ENCODE results near the gene ZBTB22.
"Not testable (repeated sequence)": the region's sequence is repeated elsewhere in the genome, so short reads cannot be mapped to it uniquely, and the experiment has no call there.

Gene ZBTB22

DNA sequence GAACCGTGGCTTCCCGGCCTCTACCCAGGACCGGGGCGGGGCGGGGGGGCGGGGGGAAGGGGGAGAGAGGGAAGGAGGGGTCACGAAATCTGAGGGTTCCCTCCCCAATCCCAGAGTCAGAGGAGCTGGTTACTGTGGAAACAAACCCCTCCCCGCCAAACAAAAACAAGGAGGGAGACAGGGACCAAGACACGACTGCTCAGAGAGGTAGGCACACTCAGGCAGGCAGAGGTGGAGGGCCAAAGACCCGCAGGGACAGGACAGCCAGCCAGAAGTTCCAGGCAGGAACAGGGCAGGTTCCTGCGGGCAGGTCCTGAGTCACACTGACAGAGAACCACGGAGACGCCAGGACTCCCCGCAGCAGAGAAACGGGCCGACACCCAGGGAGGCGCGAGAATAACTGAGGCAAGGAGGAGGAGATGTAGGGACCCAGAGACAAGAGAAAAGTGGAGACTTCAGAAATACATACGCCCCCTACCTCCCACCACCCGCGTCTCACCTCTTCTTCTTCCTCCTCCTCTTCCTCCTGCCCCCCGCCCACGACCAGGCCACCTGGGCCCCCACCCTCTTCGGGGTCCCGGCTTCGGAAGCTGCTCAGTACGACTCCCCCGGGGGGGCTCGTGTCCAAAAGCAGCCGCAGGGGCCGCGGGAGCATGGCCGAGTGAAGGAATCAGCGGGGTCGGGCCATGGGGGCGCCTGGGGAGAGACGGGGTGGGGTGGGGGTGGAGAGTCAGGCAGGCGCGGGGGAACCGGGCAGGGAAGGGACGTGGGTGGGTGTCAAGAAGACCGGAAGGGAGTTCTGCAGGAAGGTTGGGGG is 19.4 kb downstream of the ZBTB22 start:
- DNase-seq = peak; percentile 69

DNA sequence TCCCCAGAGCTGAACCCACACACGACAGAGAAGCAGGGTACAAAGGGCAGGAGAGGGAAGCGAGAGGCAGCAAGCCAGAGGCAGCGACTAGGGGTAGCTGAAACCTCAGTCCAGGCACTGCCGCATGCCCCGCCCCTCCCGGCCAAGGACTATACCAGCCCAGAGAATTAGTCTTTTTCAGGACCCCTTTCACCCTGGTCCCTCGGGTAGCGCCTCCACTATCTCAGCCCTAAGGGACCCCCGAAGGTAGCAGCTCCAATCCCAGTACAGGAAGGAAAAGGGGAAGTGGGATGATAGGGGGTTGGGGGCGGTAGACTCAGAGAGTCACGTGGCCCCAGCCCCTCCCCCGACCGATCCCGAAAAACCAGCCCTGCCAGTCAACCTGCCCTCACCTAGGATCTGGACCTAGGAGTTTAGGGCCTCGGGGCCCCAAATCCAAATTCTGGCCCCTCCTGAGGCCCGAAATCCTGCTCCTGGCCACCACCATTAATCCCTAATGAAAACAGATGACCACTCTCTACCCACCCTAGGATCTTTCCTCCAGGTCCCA is 20.1 kb downstream of the ZBTB22 start:
- no peak for DNase-seq

DNA sequence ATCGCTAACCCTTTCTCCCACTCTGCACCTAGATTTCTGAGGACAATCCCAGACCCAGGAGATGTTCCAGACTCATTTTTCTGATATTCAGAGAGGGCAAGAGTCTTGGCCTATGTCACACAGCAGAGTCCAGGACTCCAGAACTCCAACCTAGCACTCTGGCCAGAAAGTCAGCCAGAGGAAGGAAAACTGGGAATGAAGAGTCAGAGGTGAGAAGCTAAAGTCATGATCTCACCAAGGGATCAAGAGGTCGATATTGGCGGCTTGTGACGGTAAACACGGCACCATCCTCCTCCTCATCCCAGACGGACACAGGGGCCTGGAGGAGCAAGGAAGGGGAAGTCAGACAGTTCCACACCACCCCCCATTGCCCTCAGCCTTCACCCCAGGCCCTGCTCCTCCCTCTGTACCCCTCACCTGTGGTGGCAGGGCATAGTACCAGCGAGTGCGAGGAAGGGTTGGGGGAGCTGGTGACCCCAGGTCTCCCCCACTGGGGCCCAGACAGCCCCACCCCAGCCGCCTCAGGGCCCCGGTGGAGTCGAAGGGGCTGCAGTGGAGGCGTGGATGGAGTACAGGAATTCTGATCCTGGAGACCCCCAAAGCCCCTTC is 20.6 kb downstream of the ZBTB22 start:
- no peak for DNase-seq

DNA sequence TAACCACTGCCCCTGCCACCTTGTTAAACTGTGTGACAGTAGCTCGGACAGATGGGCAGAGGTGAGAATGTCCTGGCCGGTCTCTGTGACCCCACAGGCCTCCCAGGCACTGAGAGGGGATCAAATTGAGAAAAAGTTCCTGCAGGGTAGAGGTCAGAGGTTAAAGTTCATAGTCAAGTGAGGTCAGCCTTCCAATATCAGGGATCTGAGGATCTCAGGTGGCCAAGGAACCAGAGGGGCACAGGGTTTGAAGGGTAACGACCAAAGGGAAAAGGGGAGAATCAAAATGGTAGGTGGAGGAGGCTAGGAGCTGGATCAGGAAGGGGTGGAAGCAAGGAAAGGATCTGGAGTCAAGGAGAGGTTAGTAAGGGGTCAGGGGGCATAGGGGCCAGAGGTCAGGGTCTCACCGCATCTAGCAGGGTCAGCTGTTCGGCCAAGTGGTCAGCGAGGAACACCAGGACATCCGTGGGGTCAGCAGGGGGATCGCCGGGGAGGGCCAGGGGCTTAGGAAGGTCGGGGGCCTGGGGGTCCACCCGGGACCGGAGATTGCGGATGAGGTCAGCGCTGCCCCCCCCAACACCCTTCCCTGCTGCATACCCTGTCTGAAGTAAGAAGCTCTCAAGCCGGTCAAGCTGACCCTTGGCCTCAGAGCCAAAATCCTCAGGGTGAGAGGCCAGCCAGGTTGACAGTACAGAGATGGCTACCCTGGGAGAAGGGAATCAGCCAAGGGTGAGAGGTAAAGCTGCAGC is 21.7 kb downstream of the ZBTB22 start:
- DNase-seq = no peak

DNA sequence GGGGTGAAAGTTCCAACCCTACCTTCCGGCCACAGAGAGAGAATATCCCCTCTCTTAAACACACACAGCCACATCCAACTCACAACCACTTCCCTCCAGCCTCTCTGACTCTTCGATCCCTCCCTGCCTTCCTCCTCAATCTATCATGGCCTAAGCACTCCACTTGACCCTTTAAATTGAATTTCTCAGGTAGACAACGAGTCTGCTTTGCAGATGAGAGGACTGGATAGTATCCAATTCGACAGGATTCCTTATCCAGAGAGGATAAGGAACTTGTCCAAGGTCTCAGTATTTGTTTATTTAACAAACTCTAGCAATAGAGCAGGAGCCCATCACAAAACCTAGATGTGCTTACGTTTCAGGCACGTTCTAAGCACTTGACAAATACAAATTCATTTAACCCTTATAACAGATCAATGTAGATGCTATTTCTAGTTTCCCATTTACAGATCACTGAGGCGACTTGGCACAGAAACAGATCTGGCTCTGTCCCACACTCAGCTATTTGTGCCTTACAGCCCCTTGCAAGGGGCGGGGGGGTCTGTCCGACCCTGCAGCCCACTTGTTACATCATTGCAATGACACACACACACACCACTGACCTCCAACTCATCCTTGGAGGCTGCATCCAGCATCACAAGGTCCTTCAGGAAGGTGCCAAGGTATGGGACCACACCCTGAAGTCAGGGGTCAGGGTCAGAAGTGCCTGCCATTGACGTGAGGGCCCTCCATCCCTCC is 23.3 kb downstream of the ZBTB22 start:
- DNase-seq = no peak

DNA sequence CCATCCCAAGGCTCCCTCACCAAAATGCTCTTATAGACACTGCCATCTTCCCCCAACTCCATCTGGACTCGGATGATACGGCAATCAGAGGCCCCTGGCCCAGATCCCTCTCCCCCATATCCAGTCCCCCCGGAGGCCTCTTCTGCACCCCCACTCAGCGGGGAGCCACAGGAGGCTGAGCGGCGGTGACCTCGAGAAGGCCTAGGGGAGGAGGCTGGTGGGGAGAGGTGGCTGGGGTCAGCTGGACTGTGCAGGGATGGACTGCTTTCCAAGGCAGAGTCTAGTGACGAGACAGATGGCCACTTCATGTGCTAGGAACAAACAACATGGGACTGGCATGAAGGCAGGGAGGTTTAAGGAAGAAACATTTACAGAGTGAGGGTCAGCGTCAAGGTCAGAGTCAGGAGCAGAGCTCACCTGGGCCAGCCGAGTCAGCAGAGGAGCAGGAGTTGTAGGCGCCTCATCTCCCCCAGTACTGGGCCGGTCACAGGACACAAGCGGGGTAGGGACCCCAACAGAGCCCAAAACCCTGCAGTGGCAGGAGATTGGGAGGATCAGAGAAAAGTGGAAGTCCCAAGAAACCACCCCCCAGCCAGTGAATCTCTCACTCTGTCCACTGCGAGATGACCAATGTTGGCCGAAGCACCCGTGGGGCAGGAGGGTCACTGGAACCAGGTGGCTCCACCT is 24.4 kb downstream of the ZBTB22 start:
- no peak for DNase-seq

DNA sequence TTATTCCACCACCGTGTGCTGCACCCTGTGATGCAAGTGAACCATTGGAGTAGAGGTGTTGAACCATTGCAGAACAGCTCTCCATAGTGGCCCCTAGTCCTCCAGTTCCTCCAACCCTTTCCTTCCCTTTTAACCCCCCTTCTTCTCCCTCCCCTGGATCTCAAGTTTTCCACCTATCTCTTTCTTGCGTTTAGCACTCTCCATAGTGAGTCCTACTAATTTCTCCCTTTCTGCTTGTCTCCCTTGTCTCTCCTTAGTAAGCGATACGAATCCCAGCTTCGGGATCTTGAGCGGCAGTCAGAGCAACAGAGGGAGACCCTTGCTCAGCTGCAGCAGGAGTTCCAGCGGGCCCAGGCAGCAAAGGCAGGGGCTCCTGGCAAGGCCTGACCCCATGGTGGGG is 27.1 kb downstream of the ZBTB22 start:
- DNase-seq = no peak

DNA sequence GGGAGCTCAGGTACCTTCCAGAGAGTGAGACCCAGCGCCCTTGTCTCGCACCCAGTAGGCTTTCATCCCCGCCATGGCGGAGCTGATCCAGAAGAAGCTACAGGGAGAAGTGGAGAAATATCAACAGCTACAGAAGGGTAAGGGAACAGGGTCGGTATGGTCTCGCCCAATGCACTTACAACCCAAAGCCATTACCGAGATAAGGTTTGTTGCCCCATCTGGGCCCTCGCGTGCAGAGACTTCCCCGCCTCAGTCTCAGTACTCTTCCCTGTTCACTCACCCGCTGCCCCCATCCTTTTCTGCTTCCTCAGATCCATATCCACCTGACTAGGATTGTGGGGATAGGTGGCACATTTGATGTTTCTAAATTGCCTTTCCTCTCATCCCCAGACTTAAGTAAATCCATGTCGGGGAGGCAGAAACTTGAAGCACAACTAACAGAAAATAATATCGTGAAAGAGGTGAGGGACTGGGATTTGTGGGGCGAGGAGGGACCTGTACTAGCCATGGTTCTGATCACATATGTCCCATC is 27.7 kb downstream of the ZBTB22 start:
- DNase-seq = no peak

DNA sequence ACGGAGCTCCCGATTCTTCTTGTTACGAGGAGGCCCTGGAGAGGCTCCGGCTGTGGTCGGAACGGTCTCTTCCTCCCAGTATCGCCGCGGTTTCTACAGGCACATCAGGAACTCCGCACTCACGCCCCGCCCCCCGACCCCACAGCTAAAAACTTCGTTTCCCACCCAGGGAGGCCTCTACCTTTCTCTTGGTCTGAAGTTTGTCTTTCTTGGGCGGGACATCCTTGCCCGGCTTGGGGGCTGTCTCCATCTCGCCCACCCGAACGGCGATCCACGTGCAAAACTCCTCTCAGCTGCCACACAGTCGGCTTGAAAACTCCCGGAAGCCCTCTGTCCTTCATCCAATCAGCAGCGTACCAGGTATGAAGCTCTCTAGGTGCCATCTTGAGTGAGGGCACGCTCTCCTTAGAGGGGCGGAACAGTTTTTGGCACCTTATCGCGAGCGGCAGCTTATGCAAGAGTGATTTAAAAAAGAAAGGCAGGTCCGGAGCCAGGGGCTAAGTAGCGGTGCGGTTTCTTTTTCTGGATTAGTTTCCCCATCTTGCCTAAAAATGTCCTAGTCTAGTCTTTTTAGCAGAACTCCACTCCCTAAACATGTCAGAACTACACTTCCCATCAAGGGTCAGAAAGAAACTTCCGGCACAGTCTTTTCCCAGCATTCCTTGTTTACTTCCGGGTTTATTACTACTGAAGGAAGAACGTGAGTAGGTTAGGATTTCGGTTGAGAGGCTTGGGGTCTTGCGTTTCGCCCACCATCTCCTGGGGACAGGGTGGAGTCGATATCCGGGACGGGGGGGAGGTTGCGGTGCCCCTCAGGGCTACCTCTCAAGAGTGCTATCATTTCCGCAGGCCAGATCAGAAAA is 28.4 kb downstream of the ZBTB22 start, which contains the start of the genes PFDN6 and WDR46:
PFDN6 (plus strand) TSS at position 681 of the 863 bp plus-strand sequence. CDS start 256 bp downstream, outside the sequence.
WDR46 (minus strand) TSS at position 319 of the 863 bp plus-strand sequence; CDS start at position 250, 69 bp downstream.
- DNase-seq = peak; percentile 80

DNA sequence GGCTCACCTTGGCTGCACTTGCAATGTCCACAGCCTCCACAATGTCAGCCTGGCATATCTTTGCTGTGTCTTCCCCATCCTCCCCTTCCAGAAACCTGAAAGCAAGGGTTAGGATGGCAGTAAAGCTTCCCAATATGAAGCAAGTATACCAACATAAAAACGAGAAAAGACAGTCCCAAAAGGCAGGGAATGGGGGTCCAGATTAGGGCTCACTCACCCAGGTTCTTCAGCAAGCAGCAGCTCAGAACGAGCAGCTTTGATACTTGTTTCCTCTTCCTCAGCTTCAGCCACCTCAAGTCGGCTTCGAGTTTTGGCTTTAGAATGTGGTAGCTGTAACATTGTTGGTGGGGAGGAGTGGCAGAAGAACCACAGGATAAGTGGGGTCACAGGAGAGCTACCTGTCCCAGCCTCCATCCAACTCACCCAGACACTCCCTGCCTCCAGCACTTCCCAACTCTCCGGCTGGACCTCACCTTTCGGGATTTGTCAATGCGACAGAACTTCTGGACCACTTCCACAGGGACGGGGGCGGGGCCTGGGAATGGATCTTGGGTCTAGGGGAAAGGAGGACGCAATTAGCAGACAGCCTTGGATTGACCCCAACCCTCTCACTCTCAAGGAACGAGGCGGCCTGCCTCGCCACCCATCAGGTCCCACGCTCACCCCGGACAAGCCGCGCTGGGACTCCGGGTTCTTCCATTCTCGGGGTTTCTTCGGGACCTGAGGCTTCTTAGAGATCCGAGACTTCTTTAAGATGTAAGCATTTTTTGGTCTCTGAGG is 29.2 kb downstream of the ZBTB22 start:
- DNase-seq = no peak

DNA sequence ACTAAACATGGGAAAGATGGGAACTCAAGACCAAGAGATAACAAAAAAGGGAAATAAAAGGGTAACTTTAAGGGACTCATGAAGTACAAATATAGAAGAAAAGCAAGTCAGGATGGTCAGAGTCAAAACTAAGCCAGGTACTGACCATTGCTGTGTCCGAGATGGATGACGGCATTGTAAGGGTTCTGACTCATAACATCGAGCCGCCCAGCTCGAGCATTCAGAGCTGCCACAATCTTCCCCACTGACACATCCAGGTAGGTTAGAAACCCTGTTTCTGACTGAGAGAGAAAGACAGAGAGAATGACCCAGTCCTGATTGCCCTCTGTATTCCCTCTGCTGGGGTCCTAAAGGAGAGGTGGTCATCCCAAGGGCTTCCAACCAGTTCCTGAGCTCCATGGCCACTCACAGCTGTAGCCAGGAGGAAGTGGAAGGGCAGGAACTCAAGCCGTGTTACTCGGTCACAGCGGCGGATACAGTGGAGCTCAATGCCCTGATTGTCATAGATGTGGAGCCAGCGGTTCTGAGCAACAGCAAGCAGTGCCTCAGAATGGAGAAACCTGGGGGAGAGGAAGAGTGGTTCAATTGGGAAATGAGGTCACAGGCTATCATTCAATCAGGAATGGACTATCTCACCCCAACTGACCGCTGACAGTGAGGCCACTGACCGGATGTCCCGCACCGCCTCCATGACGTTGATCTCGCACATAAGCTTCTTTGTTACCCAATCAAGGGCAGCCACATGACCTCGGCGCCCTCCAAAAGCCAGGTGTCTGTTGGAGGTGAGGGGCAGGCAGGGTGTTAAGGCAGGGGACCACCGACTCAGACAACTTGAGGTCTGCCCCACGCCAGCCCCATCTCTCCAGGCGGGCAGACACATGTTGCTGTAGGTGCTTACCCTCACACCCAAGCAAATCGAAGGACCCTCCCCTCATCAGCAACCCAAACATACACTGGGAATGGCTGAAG is 30.3 kb downstream of the ZBTB22 start:
- no peak for DNase-seq

DNA sequence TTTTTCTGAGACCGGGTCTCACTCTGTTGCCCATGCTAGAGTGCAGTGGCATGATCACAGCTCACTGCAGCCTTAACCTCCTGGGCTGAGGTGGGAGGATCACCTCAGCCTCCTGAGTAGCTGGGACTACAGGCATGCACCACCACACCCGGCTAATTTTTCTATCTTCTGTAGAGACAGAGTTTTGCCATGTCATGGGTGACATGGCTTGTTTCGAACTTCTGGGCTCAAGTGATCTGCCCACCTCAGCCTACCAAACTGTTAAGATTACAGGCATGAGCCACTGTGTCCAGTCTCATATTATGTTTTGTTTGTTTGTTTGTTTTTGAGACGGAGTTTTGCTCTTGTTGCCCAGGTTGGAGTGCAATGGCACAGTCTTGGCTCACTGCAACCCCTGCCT is 32.3 kb downstream of the ZBTB22 start:
- not testable (repeated sequence) for DNase-seq

DNA sequence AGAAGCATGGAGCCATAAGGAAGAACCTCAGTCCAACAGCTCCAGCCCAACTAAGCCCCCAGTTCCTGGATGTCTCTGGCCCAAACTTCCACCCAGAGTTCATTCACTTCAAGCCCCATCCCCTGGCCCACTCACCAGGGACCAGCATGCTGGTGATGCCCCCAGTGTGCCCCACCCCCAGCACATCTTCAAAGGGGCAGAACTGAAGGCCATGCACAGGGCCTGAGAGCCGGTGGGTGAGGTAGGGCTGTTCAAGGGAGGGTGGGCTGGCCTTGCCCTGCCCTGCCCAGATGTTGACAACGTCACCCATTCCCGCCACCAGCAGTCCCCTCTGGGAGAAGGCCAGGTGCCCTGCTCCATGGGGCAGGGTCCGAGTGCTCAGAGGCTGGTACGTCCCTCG is 37.0 kb downstream of the ZBTB22 start:
- DNase-seq = no peak

DNA sequence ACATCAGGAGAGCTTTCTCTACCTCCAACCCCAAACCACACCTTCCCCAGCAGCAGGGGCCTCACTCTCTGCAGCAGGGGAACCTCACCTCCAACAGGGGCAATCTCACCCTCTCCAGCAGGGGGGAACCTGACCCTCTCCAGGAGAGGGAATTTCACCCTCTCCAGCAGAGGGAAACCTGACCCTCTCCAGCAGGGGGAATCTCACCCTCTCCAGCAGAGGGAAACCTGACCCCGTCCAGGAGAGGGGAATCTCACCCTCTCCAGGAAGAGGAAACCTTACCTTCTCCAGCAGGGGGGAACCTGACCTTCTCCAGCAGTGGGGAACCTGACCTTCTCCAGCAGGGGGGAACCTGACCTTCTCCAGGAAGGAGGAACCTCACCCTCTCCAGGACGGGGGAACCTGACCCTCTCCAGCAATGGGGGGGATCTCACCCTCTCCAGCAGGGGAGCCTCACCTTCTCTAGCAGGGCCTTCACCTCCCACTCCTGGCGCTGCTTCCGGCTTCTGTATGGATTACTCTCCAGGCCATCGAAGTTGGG is 37.5 kb downstream of the ZBTB22 start:
- DNase-seq = peak; percentile 36

DNA sequence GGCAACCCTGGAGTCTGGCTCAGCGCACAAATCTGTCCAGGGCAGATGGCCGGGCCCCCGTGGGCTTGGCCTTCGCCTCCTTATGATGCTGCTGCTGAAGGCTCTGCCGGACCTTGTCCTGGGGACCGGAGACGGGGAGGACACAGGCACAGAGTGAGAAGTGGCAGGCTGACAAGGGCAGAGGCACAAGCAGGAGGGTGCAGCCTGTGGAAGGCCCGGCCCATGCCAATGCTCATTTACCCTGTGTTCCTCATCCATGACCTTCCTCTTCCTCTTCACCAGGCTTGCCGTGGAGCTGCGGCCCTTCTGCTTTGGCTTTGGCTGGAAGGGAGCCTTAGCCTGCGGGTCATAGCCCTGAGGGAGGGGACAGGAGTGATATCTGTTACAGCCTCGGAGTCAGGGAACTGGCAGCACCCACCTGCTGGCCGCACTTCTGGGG is 38.3 kb downstream of the ZBTB22 start:
- no peak for DNase-seq

DNA sequence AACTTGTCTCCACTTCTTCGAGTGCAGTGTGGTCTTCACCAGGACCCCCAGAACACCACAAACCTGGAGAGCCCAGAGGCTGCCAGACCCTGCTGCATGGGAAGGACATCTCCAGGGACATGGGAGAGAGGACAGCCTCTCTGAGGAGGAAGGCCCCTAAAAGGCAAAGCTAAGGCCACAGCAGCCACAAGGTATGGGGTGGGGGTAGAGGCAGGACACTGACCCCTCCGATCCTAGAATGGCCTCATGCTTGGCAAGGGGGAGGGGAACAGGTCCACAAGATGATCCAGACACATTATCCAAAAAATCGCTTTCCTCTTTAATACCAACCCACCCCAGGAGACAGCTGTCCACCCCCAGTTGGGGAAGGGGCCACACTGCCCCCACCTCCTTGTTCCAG is 38.7 kb downstream of the ZBTB22 start:
- no peak for DNase-seq

DNA sequence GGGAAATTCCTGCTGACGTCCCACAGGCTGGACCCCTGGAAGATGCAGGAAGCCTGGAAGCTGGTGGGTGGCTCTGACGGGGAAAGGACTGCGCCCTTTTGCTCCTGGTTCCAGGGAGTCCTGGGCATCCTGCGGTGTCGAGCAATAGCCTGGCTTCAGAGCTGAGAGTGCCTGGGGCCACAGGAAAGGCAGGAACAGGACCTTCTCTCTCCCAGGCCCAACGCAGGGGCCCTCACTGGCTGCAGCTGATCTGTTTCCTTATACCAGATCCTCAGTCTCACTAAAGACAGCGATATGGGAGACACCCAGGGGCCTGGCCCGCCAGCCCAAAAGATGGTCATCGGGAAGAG is 39.2 kb downstream of the ZBTB22 start:
- no peak for DNase-seq

DNA sequence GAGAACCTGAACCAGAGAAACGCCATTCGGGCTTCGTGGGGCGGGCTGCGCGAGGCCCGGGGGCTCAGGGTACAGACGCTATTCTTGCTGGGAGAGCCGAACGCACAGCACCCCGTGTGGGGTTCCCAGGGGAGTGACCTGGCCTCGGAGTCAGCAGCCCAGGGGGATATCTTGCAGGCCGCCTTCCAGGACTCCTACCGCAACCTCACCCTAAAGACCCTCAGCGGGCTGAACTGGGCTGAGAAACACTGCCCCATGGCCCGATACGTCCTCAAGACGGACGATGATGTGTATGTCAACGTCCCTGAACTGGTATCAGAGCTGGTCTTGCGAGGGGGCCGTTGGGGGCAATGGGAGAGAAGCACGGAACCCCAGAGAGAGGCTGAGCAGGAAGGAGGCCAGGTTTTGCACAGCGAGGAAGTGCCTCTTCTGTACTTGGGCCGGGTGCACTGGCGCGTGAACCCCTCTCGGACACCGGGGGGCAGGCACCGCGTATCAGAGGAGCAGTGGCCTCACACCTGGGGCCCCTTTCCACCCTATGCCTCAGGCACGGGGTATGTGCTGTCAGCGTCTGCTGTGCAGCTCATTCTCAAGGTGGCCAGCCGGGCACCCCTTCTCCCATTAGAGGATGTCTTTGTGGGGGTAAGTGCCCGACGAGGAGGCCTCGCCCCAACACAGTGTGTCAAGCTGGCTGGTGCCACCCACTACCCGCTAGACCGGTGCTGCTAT is 39.7 kb downstream of the ZBTB22 start:
- DNase-seq = peak; percentile 39

Measured in activated T-cell treated with anti-CD3 and anti-CD28 coated beads, Interleukin-2, amount 50 U/mL, for 1 hour (primary cell).